ENCODE measurements around the gene CPB1.

- TF ChIP-seq, protein P1, sequence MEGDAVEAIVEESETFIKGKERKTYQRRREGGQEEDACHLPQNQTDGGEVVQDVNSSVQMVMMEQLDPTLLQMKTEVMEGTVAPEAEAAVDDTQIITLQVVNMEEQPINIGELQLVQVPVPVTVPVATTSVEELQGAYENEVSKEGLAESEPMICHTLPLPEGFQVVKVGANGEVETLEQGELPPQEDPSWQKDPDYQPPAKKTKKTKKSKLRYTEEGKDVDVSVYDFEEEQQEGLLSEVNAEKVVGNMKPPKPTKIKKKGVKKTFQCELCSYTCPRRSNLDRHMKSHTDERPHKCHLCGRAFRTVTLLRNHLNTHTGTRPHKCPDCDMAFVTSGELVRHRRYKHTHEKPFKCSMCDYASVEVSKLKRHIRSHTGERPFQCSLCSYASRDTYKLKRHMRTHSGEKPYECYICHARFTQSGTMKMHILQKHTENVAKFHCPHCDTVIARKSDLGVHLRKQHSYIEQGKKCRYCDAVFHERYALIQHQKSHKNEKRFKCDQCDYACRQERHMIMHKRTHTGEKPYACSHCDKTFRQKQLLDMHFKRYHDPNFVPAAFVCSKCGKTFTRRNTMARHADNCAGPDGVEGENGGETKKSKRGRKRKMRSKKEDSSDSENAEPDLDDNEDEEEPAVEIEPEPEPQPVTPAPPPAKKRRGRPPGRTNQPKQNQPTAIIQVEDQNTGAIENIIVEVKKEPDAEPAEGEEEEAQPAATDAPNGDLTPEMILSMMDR (IDR thresholded peaks at IDR 0.05): no peak
- TF ChIP-seq ZFX (IDR thresholded peaks at IDR 0.05; ENCODE audit: borderline replicate concordance): no peak
These were observed 27.2 kb upstream of the CPB1 start for GRCh38 chr3:148800414-148800813.
